GM23338 (cell line): Measurements from ENCODE around the gene LCN6. TPM values are rescaled to one million over a fixed set of nuclear protein-coding genes. Genes with fewer than 3 reads are reported as not detected.

Source experiments
- ATAC-seq: fragments of 200-7000 bp; cut with Tn5 transposase; 3 replicates; pipeline ENCODE4 v1.9.1; 2020
- DNase-seq: peaks from one replicate; pipeline ENCODE4 v3.0.0-alpha.2; 2015; ENCODE audit warnings: low spot score
- H2AFZ ChIP-seq: fragments of 200-600 bp; sonication (generic); 2 replicates; pipeline ENCODE4 v1.8.0; 2016; ENCODE audit warnings: antibody characterized with exemption, mild to moderate bottlenecking, moderate library complexity
- H3F3A ChIP-seq: fragments of 200-600 bp; sonication (generic); replicated peaks from 2 replicates; pipeline ENCODE4 v1.8.0; 2017; ENCODE audit warnings: antibody characterized with exemption, mixed run types, low read depth
- H3K27ac ChIP-seq: fragments of 200-600 bp; sonication (generic); 2 replicates; pipeline ENCODE4 v1.6.1; 2016; ENCODE audit warnings: low read depth
- H3K27me3 ChIP-seq: fragments of 200-600 bp; sonication (generic); 2 replicates; pipeline ENCODE4 v1.8.0; 2016; ENCODE audit warnings: mild to moderate bottlenecking, mixed run types, moderate library complexity; ENCODE audit not compliant: insufficient read depth
- H3K36me3 ChIP-seq: fragments of 200-600 bp; sonication (generic); 2 replicates; pipeline ENCODE4 v1.8.0; 2016; ENCODE audit warnings: mild to moderate bottlenecking; ENCODE audit not compliant: insufficient read depth
- H3K4me1 ChIP-seq: fragments of 200-600 bp; sonication (generic); 2 replicates; pipeline ENCODE4 v1.8.0; 2016; ENCODE audit warnings: mild to moderate bottlenecking, moderate library complexity; ENCODE audit not compliant: insufficient read depth
- H3K4me2 ChIP-seq: fragments of 200-600 bp; sonication (generic); 2 replicates; pipeline ENCODE4 v1.7.1; 2017; ENCODE audit warnings: mixed run types
- H3K4me3 ChIP-seq: fragments of 200-600 bp; sonication (generic); 2 replicates; pipeline ENCODE4 v1.6.1; 2016; ENCODE audit warnings: mixed run types
- H3K79me2 ChIP-seq: fragments of 200-600 bp; sonication (generic); replicated peaks from 2 replicates; pipeline ENCODE4 v1.8.0; 2017; ENCODE audit warnings: mild to moderate bottlenecking; ENCODE audit not compliant: insufficient read depth
- H3K9me2 ChIP-seq: fragments of 200-600 bp; sonication (generic); 2 replicates; pipeline ENCODE4 v1.8.0; 2017; ENCODE audit not compliant: insufficient read depth
- H4K20me1 ChIP-seq: fragments of 200-600 bp; sonication (generic); replicated peaks from 2 replicates; pipeline ENCODE4 v1.8.0; 2017; ENCODE audit warnings: mild to moderate bottlenecking; ENCODE audit not compliant: insufficient read depth
- H3K27ac Mint-ChIP-seq: 2 replicates; pipeline ENCODE4 v1.8.0; 2020; ENCODE audit warnings: inconsistent platforms, mild to moderate bottlenecking, moderate library complexity, mixed read lengths
- H3K27me3 Mint-ChIP-seq: 3 replicates; pipeline ENCODE4 v1.8.0; 2022; ENCODE audit warnings: low read depth, mild to moderate bottlenecking, moderate library complexity, mixed read lengths, inconsistent platforms; ENCODE audit not compliant: insufficient read depth, poor library complexity
- H3K36me3 Mint-ChIP-seq: 3 replicates; pipeline ENCODE4 v1.8.0; 2021; ENCODE audit warnings: low read depth, mild to moderate bottlenecking, inconsistent platforms, moderate library complexity, mixed read lengths
- H3K4me1 Mint-ChIP-seq: 3 replicates; pipeline ENCODE4 v1.8.0; 2020; ENCODE audit warnings: mild to moderate bottlenecking, inconsistent platforms, mixed read lengths
- H3K4me3 Mint-ChIP-seq: 3 replicates; pipeline ENCODE4 v1.8.0; 2021; ENCODE audit warnings: moderate library complexity, mild to moderate bottlenecking, inconsistent platforms, mixed read lengths
- H3K9me3 Mint-ChIP-seq: 3 replicates; pipeline ENCODE4 v1.8.0; 2020; ENCODE audit warnings: moderate library complexity, mild to moderate bottlenecking, inconsistent platforms, mixed read lengths
- CREB1 ChIP-seq: fragments of 250-450 bp; sonication (Bioruptor Pico); IDR thresholded peaks from 2 replicates; pipeline ENCODE4 v1.5.0; 2020; ENCODE audit warnings: low read depth, mild to moderate bottlenecking, moderate library complexity
- CTCF ChIP-seq, 2 experiments: fragments of 200-600 bp in 1 of 2; sonication (generic) in 1 of 2; conservative IDR thresholded peaks; 2 replicates each; pipeline versions ENCODE4 v1.5.1 to v1.6.1; 2016 to 2017; ENCODE audit warnings: antibody characterized with exemption in 2 of 2, low read depth in 2 of 2, mild to moderate bottlenecking in 2 of 2, moderate library complexity in 1 of 2
- ETS1 ChIP-seq: IDR thresholded peaks from 2 replicates; pipeline ENCODE4 v1.6.1; 2016; ENCODE audit warnings: antibody characterized with exemption
- EZH2 ChIP-seq: fragments of 200-600 bp; sonication (generic); IDR thresholded peaks from one replicate; pipeline ENCODE4 v1.8.0; 2017; ENCODE audit warnings: antibody characterized with exemption, mild to moderate bottlenecking, low read depth; ENCODE audit not compliant: unreplicated experiment
- EZH2phosphoT487 ChIP-seq: fragments of 200-600 bp; sonication (generic); IDR thresholded peaks from one replicate; pipeline ENCODE4 v1.8.1; 2018; ENCODE audit warnings: antibody characterized with exemption; ENCODE audit not compliant: unreplicated experiment
- JUNB ChIP-seq: IDR thresholded peaks from one replicate; pipeline ENCODE4 v1.6.1; 2016; ENCODE audit warnings: antibody characterized with exemption; ENCODE audit not compliant: unreplicated experiment
- POLR2AphosphoS5 ChIP-seq: IDR thresholded peaks from 2 replicates; pipeline ENCODE4 v1.6.1; 2016; ENCODE audit warnings: antibody characterized with exemption, low read depth
- REST ChIP-seq: IDR thresholded peaks from one replicate; pipeline ENCODE4 v1.6.1; 2018; ENCODE audit warnings: antibody characterized with exemption; ENCODE audit not compliant: unreplicated experiment
- STAT1 ChIP-seq: IDR thresholded peaks from one replicate; pipeline ENCODE4 v1.6.1; 2016; ENCODE audit warnings: antibody characterized with exemption; ENCODE audit not compliant: unreplicated experiment
- ZNF114 ChIP-seq: fragments of 250-450 bp; sonication (Bioruptor Pico); IDR thresholded peaks from 2 replicates; pipeline ENCODE4 v1.5.0; 2020; ENCODE audit warnings: mild to moderate bottlenecking, moderate library complexity
- ZNF331 ChIP-seq: fragments of 250-450 bp; sonication (Bioruptor Pico); IDR thresholded peaks from 2 replicates; pipeline ENCODE4 v1.5.0; 2020; ENCODE audit warnings: low read depth, mild to moderate bottlenecking, moderate library complexity
- polyA plus RNA-seq: library from polyadenylated mRNA; unstranded; fragments of >200 nt; fragmentation: Nextera tagmentation; extraction: Ambion mirVana; gene quantifications from 2 replicates; pipeline ENCODE4 v1.2.1, GENCODE V29; 2016
- total RNA-seq: library from RNA; depleted of rRNA; stranded (reverse); fragments of >200 nt; shearing (Covaris generic); gene quantifications from 2 replicates; pipeline ENCODE4 v1.2.3, GENCODE V29; 2014

LCN6 gene
- total and polyA plus RNA-seq, 2 experiments from 2014 or later, result not detected

GRCh38 chr9:136721339-136722092, 26.8 kb downstream of the LCN6 start:
- Mint-ChIP-seq H3K36me3 (peaks cover 39% of the 10 kb centered on the region), H3K4me1 (peaks cover 14% of the 10 kb centered on the region), H3K27me3 (peaks cover 36% of the 10 kb centered on the region), H3K4me3 (no peak overlapping the region), H3K27ac (peak overlapping the region; percentile 7; the same call in 1 of the 2 replicates), H3K9me3 (no peaks in the 10 kb centered on the region)
- Histone ChIP-seq H4K20me1 (peaks cover 23% of the 10 kb centered on the region), H3K27me3 (no peaks in the 10 kb centered on the region), H3K27ac (peak overlapping the region; percentile 32; the same call in 1 of the 2 replicates), H2AFZ (no peak overlapping the region), H3K79me2 (peaks cover 13% of the 10 kb centered on the region), H3F3A (peaks cover 39% of the 10 kb centered on the region), H3K4me1 (peaks cover 2% of the 10 kb centered on the region; the same call in 1 of the 2 replicates), H3K4me3 (no peak overlapping the region), H3K9me2 (no peaks in the 10 kb centered on the region), H3K36me3 (peaks cover 22% of the 10 kb centered on the region), H3K4me2 (no peak overlapping the region)
- TF ChIP-seq POLR2AphosphoS5 (0 out of 2 replicates have a peak, but pooled peaks have one; percentile 13), ZNF114 (no peak)
- DNase-seq (no peak), ATAC-seq (peak; percentile 1; the same call in 2 of the 3 replicates)

- H3K4me2 ChIP-seq, result no peak overlapping the region
- peaks cover 7% of the 10 kb centered on the region for H3K79me2 ChIP-seq
- no peaks in the 10 kb centered on the region; the same call in 1 of the 2 replicates for H3K4me1 ChIP-seq
- no peak overlapping the region for H3K4me3 ChIP-seq
- Mint-ChIP-seq H3K36me3 (peaks cover 34% of the 10 kb centered on the region), H3K27ac (peak overlapping the region; percentile 7; the same call in 1 of the 2 replicates), H3K4me1 (peaks cover 8% of the 10 kb centered on the region), H3K27me3 (peaks cover 32% of the 10 kb centered on the region), H3K9me3 (no peaks in the 10 kb centered on the region), H3K4me3 (no peak overlapping the region)
- no peaks in the 10 kb centered on the region for H3K9me2 ChIP-seq
- no peak for DNase-seq
- no peak for ATAC-seq
- no peaks in the 10 kb centered on the region for H3K27me3 ChIP-seq
- H4K20me1 ChIP-seq, result peaks cover 17% of the 10 kb centered on the region
- H2AFZ ChIP-seq, result no peak overlapping the region
- peak overlapping the region; percentile 32; the same call in 1 of the 2 replicates for H3K27ac ChIP-seq
- peaks cover 19% of the 10 kb centered on the region for H3K36me3 ChIP-seq
- H3F3A ChIP-seq, result peaks cover 33% of the 10 kb centered on the region
- TF ChIP-seq STAT1 (no peak), POLR2AphosphoS5 (no peak), CREB1 (CRISPR knock-in tag) (no peak), CTCF (conservative IDR thresholded peaks at IDR 0.05; ENCODE audit: low read depth in 2 of 2) (no peak), ZNF114 (no peak), ETS1 (no peak), REST (no peak), ZNF331 (CRISPR knock-in tag) (no peak), EZH2 (no peak), JUNB (no peak), EZH2phosphoT487 (no peak)
These were observed 27.4 kb downstream of the LCN6 start for GRCh38 chr9:136720898-136721338.
